Cardiac fibroblast (primary cell): ENCODE results near the gene INPPL1.

Source experiments
- DNase-seq, 2 donors: peaks; one replicate each; pipeline versions ENCODE4 v3.0.0 to v3.0.0-alpha.2; 2010; ENCODE audit warnings: low read depth in 2 of 2
- H3K4me3 ChIP-seq, 2 donors: replicated peaks in 1 of 2; 1 replicate in 1 of 2; 2 replicates in 1 of 2; pipeline ENCODE4 v1.5.1; 2011; ENCODE audit warnings: low read depth in 2 of 2, low read length in 2 of 2, mild to moderate bottlenecking in 2 of 2, moderate library complexity in 1 of 2
- TF ChIP-seq, protein P1 (sequence below): IDR thresholded peaks from one replicate; pipeline ENCODE4 v1.5.1; 2011; ENCODE audit warnings: low read depth, mild to moderate bottlenecking, low read length, inconsistent platforms

INPPL1 gene

DNA sequence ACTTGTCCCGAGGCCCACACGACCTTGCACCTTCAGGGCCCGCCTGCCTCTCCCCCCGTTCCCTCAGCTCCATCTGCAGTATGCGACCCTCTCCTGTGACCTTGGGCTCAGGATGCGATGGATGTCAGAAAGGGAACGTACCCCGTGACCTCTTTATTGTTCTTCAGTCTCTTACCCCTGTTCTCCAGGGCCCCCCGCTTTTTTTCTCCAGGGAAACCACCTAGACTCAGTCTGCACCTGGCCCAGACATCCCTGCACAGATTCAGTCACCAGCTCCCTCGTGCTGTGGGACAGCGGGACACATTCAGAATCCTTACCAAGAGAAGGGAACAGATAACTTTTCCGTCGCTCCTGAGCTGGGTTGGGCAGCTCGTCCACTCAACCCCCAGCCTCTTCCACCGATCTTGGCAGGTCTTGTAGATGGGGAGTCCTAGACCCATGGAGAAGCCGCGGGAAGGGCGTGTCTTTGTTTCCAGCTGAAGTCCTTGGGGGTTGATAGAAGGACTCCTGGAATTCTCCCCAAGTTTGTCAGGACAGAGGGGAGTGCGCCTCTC, 20.8 kb downstream of the INPPL1 start:
- TF ChIP-seq, protein P1, sequence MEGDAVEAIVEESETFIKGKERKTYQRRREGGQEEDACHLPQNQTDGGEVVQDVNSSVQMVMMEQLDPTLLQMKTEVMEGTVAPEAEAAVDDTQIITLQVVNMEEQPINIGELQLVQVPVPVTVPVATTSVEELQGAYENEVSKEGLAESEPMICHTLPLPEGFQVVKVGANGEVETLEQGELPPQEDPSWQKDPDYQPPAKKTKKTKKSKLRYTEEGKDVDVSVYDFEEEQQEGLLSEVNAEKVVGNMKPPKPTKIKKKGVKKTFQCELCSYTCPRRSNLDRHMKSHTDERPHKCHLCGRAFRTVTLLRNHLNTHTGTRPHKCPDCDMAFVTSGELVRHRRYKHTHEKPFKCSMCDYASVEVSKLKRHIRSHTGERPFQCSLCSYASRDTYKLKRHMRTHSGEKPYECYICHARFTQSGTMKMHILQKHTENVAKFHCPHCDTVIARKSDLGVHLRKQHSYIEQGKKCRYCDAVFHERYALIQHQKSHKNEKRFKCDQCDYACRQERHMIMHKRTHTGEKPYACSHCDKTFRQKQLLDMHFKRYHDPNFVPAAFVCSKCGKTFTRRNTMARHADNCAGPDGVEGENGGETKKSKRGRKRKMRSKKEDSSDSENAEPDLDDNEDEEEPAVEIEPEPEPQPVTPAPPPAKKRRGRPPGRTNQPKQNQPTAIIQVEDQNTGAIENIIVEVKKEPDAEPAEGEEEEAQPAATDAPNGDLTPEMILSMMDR: no peak
- no peak for DNase-seq
- no peak overlapping the region for H3K4me3 ChIP-seq

DNA sequence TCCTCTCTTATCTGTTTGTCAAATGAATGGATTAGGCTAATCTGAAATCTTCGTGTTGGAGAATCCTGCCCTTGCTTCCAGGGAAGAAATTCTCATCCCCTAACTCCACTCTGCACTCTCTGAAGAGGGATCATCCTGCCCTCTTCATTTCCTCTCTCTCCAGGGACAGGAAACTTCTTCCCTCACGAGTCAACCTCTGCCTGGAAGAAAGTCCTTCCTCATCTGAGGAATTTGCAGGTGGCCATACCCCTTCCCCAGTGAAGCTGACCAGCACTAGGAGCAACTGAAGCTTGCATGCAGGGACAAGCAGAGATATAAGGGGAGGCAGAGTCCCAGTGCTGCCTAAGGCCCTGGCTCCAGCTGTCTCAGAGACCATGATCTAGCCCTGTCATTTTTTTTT, 23.0 kb downstream of the INPPL1 start:
- DNase-seq: no peak
- TF ChIP-seq, protein P1: no peak
- H3K4me3 ChIP-seq: no peak overlapping the region

DNA sequence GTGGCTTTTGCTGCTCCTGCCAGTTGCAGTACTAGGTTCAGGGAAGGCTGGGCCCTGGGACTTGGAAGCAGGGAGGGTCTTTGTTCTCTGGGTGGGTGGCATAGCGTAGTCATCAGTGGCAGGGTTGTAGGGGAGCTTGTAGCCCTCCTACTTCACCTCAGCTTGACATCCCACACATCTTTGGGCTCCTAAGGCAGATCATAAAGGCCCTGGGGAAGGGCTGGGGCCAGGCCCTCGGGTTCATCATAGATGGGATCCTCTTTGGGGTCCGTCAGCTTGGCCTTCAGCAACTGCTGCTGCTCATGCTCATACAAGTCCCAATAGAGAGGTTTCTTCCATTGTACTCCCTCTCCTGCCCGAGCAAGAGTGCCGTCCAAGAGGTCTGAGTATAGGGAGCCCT, 25.4 kb downstream of the INPPL1 start:
- no peak overlapping the region for H3K4me3 ChIP-seq
- TF ChIP-seq, protein P1: no peak
- DNase-seq: no peak

DNA sequence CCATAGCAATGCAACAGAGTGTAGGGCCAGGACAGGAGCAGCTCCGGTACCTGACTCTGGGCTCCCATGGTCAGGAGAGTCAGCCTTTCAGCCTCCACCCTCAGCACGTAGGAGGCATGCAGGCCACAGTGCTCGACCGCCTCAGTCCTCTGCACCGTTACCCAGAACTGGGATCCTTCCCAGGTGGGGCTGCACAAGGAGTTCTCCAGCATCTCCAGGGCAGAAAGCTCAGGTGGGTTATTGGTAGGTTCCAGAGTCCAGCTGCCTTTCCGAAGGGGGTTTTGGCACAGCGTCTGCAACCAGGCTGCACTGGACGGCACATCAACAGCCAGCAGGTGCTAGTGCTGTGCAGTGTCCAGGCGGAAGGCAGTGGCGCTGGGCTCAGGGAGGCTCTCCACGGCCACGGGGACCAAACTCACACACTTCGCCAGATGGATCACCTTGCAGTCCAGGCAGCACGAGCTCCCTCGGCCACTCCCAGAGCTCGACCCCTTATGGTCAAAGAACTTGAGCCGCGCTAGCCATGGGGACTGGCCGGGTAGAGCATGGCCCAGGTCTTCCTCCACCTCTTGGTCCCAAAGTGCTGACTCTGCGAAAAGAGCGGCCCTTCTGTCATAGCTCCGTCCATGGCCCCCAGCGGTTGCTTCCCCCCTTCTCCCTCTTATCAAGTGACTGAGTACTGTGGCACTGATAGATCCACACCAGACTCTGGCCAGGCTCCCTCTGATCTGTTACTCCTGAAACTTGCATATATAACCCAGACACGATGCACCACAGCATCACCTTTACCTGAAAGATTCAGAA, 26.3 kb downstream of the INPPL1 start:
- no peak for DNase-seq
- TF ChIP-seq, protein P1: no peak

DNA sequence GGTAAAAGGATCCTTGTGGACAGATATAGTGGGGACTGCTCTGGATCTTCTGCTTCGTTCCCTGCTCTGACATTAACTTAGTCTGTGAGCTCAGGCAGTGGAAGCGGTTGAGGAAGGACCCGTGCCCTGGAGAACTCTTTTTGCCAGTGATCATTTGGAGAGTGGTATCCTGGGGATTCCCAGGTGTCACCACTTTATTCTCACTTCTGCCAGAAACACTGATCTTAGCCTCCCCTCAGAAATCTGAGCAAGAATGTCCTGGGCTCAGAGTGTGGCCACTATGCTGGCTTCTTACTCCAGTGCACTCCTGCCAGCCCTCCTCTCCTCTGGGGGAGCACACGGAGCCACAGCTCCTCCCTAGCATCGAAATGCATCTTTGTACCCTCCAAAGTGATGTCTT, 27.0 kb downstream of the INPPL1 start:
- DNase-seq: no peak
- H3K4me3 ChIP-seq: no peak overlapping the region
- TF ChIP-seq, protein P1: no peak

More for the DNA sequence above, 26.3 kb downstream of the INPPL1 start:
- no peak overlapping the region for H3K4me3 ChIP-seq

DNA sequence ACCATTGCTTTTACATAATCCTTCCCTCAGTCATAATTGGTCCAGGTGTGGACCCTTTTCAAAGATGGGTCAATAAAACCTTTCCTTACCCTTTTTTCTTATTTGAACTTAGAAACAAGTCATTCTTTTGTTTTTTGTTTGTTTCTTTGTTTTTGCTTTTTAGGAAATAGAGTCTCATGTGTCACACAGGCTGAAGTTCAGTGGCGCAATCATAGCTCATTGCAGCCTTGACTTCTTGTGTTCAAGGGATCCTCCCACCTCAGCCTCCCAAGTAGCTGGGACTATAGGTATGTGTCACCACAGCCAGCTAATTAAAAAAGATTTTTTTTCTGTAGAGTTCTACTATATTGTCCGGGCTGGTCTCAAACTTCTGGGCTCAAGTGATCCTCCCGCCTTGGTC, 28.8 kb downstream of the INPPL1 start:
- DNase-seq: no peak
- H3K4me3 ChIP-seq: no peak overlapping the region
- TF ChIP-seq, protein P1: no peak
